Measurements from ENCODE around the gene EIF4EBP3. TPM values are rescaled to one million over a fixed set of nuclear protein-coding genes. Genes with fewer than 3 reads are reported as not detected.

The EIF4EBP3 gene
- total and polyA plus RNA-seq, 9 of the 15 experiments (the other 6 are each of a cell fraction or from before 2014, with no cell fraction given), result 1.3 to 7.5 (median 3.8) TPM

DNA sequence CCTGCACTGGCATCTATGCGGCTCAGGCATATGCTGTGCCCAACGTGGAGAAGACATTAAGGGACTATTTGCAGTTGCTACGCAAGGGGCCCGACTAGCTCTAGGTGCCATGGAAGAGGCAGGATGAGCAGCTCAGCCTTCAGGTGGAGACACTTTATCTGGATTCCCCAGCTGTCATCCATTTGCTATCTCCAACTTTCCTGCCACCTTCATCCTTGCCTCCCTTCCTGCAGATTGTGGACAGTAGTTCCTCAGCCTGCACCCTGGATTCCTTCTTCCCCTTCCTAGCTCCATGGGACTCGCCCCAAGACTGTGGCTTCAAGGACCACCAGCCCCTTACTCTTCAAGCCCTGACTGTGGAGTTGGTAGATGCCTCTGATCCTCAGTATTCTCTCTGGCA lies 19.2 kb downstream of the EIF4EBP3 start (continued):
- TF ChIP-seq, protein P1, sequence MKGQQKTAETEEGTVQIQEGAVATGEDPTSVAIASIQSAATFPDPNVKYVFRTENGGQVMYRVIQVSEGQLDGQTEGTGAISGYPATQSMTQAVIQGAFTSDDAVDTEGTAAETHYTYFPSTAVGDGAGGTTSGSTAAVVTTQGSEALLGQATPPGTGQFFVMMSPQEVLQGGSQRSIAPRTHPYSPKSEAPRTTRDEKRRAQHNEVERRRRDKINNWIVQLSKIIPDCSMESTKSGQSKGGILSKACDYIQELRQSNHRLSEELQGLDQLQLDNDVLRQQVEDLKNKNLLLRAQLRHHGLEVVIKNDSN (CRISPR knock-in tag; IDR thresholded peaks at IDR 0.05), result no peak
- TF ChIP-seq, protein P2, sequence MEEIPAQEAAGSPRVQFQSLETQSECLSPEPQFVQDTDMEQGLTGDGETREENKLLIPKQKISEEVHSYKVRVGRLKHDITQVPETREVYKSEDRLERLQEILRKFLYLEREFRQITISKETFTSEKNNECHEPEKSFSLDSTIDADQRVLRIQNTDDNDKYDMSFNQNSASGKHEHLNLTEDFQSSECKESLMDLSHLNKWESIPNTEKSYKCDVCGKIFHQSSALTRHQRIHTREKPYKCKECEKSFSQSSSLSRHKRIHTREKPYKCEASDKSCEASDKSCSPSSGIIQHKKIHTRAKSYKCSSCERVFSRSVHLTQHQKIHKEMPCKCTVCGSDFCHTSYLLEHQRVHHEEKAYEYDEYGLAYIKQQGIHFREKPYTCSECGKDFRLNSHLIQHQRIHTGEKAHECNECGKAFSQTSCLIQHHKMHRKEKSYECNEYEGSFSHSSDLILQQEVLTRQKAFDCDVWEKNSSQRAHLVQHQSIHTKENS (CRISPR knock-in tag; IDR thresholded peaks at IDR 0.05), result no peak
- TF ChIP-seq ELF2 (CRISPR knock-in tag; IDR thresholded peaks at IDR 0.05) (no peak), GABPB2 (CRISPR knock-in tag; conservative IDR thresholded peaks at IDR 0.05) (no peak), TBL1XR1 (IDR thresholded peaks at IDR 0.05; ENCODE audit: low read length in 2 of 2) (no peak), GATAD2B (IDR thresholded peaks at IDR 0.05; ENCODE audit: borderline replicate concordance) (no peak), SP1 (CRISPR knock-in tag; IDR thresholded peaks at IDR 0.05) (no peak; the same call in 1 of the 2 replicates), TCF3 (CRISPR knock-in tag; IDR thresholded peaks at IDR 0.05) (peak; percentile 89), CBFA2T2 (conservative IDR thresholded peaks at IDR 0.05) (peak; percentile 61)
- TF ChIP-seq, protein P3, sequence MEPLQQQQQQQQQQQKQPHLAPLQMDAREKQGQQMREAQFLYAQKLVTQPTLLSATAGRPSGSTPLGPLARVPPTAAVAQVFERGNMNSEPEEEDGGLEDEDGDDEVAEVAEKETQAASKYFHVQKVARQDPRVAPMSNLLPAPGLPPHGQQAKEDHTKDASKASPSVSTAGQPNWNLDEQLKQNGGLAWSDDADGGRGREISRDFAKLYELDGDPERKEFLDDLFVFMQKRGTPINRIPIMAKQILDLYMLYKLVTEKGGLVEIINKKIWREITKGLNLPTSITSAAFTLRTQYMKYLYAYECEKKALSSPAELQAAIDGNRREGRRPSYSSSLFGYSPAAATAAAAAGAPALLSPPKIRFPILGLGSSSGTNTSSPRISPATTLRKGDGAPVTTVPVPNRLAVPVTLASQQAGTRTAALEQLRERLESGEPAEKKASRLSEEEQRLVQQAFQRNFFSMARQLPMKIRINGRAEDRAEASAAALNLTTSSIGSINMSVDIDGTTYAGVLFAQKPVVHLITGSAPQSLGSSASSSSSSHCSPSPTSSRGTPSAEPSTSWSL (CRISPR knock-in tag; IDR thresholded peaks at IDR 0.05; ENCODE audit: borderline replicate concordance), result no peak
- TF ChIP-seq, protein P4, sequence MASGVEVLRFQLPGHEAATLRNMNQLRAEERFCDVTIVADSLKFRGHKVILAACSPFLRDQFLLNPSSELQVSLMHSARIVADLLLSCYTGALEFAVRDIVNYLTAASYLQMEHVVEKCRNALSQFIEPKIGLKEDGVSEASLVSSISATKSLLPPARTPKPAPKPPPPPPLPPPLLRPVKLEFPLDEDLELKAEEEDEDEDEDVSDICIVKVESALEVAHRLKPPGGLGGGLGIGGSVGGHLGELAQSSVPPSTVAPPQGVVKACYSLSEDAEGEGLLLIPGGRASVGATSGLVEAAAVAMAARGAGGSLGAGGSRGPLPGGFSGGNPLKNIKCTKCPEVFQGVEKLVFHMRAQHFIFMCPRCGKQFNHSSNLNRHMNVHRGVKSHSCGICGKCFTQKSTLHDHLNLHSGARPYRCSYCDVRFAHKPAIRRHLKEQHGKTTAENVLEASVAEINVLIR (CRISPR knock-in tag; IDR thresholded peaks at IDR 0.05), result no peak
- TF ChIP-seq, protein P5, sequence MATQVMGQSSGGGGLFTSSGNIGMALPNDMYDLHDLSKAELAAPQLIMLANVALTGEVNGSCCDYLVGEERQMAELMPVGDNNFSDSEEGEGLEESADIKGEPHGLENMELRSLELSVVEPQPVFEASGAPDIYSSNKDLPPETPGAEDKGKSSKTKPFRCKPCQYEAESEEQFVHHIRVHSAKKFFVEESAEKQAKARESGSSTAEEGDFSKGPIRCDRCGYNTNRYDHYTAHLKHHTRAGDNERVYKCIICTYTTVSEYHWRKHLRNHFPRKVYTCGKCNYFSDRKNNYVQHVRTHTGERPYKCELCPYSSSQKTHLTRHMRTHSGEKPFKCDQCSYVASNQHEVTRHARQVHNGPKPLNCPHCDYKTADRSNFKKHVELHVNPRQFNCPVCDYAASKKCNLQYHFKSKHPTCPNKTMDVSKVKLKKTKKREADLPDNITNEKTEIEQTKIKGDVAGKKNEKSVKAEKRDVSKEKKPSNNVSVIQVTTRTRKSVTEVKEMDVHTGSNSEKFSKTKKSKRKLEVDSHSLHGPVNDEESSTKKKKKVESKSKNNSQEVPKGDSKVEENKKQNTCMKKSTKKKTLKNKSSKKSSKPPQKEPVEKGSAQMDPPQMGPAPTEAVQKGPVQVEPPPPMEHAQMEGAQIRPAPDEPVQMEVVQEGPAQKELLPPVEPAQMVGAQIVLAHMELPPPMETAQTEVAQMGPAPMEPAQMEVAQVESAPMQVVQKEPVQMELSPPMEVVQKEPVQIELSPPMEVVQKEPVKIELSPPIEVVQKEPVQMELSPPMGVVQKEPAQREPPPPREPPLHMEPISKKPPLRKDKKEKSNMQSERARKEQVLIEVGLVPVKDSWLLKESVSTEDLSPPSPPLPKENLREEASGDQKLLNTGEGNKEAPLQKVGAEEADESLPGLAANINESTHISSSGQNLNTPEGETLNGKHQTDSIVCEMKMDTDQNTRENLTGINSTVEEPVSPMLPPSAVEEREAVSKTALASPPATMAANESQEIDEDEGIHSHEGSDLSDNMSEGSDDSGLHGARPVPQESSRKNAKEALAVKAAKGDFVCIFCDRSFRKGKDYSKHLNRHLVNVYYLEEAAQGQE (IDR thresholded peaks at IDR 0.05; ENCODE audit: borderline replicate concordance), result no peak
- TF ChIP-seq, protein P5 (CRISPR knock-in tag; IDR thresholded peaks at IDR 0.05; ENCODE audit: low read depth), result no peak
- TF ChIP-seq, protein P6, sequence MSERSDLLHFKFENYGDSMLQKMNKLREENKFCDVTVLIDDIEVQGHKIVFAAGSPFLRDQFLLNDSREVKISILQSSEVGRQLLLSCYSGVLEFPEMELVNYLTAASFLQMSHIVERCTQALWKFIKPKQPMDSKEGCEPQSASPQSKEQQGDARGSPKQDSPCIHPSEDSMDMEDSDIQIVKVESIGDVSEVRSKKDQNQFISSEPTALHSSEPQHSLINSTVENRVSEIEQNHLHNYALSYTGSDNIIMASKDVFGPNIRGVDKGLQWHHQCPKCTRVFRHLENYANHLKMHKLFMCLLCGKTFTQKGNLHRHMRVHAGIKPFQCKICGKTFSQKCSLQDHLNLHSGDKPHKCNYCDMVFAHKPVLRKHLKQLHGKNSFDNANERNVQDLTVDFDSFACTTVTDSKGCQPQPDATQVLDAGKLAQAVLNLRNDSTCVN (CRISPR knock-in tag; IDR thresholded peaks at IDR 0.05), result no peak
